A673 (cell line): ENCODE results near the gene NFIB. TPM values are rescaled to one million over a fixed set of nuclear protein-coding genes. Genes with fewer than 3 reads are reported as not detected.

Experiments
- BruUV-seq: library from RNA; stranded (reverse); fragments of 400-500 nt; replicated peaks from 2 replicates; lab custom pipeline; 2021; lab: Mats Ljungman, UMichigan
- CTCF ChIA-PET: fragments of 300-600 bp; sonication (Branson Sonifier 250); formaldehyde crosslinking; loops from one replicate; lab custom pipeline; 2022; ENCODE audit warnings: antibody characterized with exemption; lab: Charles Lee
- POLR2A ChIA-PET: fragments of 300-600 bp; sonication (Branson Sonifier 250); formaldehyde crosslinking; loops from one replicate; lab custom pipeline; 2022; ENCODE audit warnings: antibody characterized with exemption; ENCODE audit not compliant: low non-redundant PET; lab: Charles Lee
- DNase-seq: peaks from one replicate; pipeline ENCODE4 v3.0.0-alpha.2; 2015; ENCODE audit warnings: low spot score
- H3K27ac ChIP-seq: fragments of 200-600 bp; sonication (generic); 2 replicates; pipeline ENCODE4 v1.5.1; 2016; ENCODE audit warnings: mixed run types, low read depth, mild to moderate bottlenecking, mixed read lengths, antibody characterized with exemption, low read length; ENCODE audit not compliant: poor library complexity, severe bottlenecking
- H3K27me3 ChIP-seq: fragments of 200-600 bp; sonication (generic); replicated peaks from 2 replicates; pipeline ENCODE4 v1.6.1; 2017; ENCODE audit warnings: mixed run types, low read depth, mild to moderate bottlenecking, mixed read lengths, antibody characterized with exemption, low read length; ENCODE audit not compliant: insufficient read depth, poor library complexity
- H3K36me3 ChIP-seq: fragments of 200-600 bp; sonication (generic); 2 replicates; pipeline ENCODE4 v1.6.1; 2016; ENCODE audit warnings: mixed run types, mild to moderate bottlenecking, mixed read lengths, antibody characterized with exemption, low read length; ENCODE audit not compliant: insufficient read depth, poor library complexity, severe bottlenecking
- H3K4me1 ChIP-seq: fragments of 200-600 bp; sonication (generic); 2 replicates; pipeline ENCODE4 v1.6.1; 2017; ENCODE audit warnings: mixed run types, mild to moderate bottlenecking, mixed read lengths, antibody characterized with exemption, low read length; ENCODE audit not compliant: insufficient read depth, poor library complexity, severe bottlenecking
- H3K4me3 ChIP-seq: fragments of 200-600 bp; sonication (generic); 2 replicates; pipeline ENCODE4 v1.5.1; 2016; ENCODE audit warnings: low read depth, mixed run types, mild to moderate bottlenecking, mixed read lengths, low read length; ENCODE audit not compliant: poor library complexity, severe bottlenecking
- H3K9me3 ChIP-seq: fragments of 200-600 bp; sonication (generic); 2 replicates; pipeline ENCODE4 v1.6.1; 2016; ENCODE audit warnings: mixed run types, low read depth, mild to moderate bottlenecking, mixed read lengths, antibody characterized with exemption, low read length; ENCODE audit not compliant: poor library complexity, severe bottlenecking
- CTCF ChIP-seq: fragments of 300-800, 200-600 bp; sonication (generic); conservative IDR thresholded peaks from 2 replicates; pipeline ENCODE4 v1.5.1; 2017; ENCODE audit warnings: low read depth, mild to moderate bottlenecking, antibody characterized with exemption, low read length, moderate library complexity, mixed read lengths
- EZH2 ChIP-seq: fragments of 200-600 bp; sonication (generic); IDR thresholded peaks from 2 replicates; pipeline ENCODE4 v1.6.1; 2017; ENCODE audit warnings: borderline replicate concordance, low read depth, mild to moderate bottlenecking, mixed read lengths, antibody characterized with exemption, low read length; ENCODE audit not compliant: poor library complexity, severe bottlenecking
- intact Hi-C: fragments of 100-400 bp; cut with micrococcal nuclease; formaldehyde crosslinking; loops from one replicate; pipeline ENCODE4 v1.10.0; 2022; ENCODE audit not compliant: unreplicated experiment
- total RNA-seq: library from RNA; stranded (reverse); gene quantifications from 2 replicates; pipeline ENCODE4 v1.2.3, GENCODE V29; 2021

NFIB gene
- total RNA-seq, 1 experiment from 2014 or later = 41.2 TPM

GRCh38 chr9:14082732-14083131 lies 231.2 kb downstream of the NFIB start:
- Histone ChIP-seq H3K27ac (no peak overlapping the region), H3K9me3 (no peaks in the 10 kb centered on the region), H3K27me3 (no peaks in the 10 kb centered on the region), H3K4me1 (no peaks in the 10 kb centered on the region), H3K36me3 (no peaks in the 10 kb centered on the region), H3K4me3 (no peak overlapping the region)
- intact Hi-C loops = no loop called here
- DNase-seq = no peak
- no TSS peak for BruUV-seq
- ChIA-PET CTCF (no interaction called here), POLR2A (no interaction called here)
- TF ChIP-seq EZH2 = no peak
- no peak for TF ChIP-seq CTCF

GRCh38 chr9:14081745-14082144 lies 232.2 kb downstream of the NFIB start:
- H3K27ac ChIP-seq = no peak overlapping the region
- BruUV-seq = no TSS peak
- TF ChIP-seq EZH2 (no peak), CTCF (no peak)
- no peaks in the 10 kb centered on the region for H3K27me3 ChIP-seq
- H3K4me1 ChIP-seq = no peaks in the 10 kb centered on the region
- ChIA-PET POLR2A (no interaction called here), CTCF (no interaction called here)
- H3K9me3 ChIP-seq = no peaks in the 10 kb centered on the region
- no peaks in the 10 kb centered on the region for H3K36me3 ChIP-seq
- no peak overlapping the region for H3K4me3 ChIP-seq
- DNase-seq = no peak
- intact Hi-C loops = no loop called here

GRCh38 chr9:14080959-14081542 lies 232.9 kb downstream of the NFIB start:
- Histone ChIP-seq H3K36me3 (no peaks in the 10 kb centered on the region), H3K4me3 (no peak overlapping the region), H3K4me1 (no peaks in the 10 kb centered on the region), H3K27me3 (no peaks in the 10 kb centered on the region), H3K27ac (no peak overlapping the region), H3K9me3 (no peaks in the 10 kb centered on the region)
- ChIA-PET POLR2A (no interaction called here), CTCF (no interaction called here)
- no peak for TF ChIP-seq CTCF
- TF ChIP-seq EZH2 = no peak
- BruUV-seq = no TSS peak
- DNase-seq = no peak
- intact Hi-C loops = no loop called here
